ENCODE results near the gene ZC3H7B.
"Not testable (repeated sequence)": the region's sequence is repeated elsewhere in the genome, so short reads cannot be mapped to it uniquely, and the experiment has no call there.

The ZC3H7B gene

GRCh38 chr22:41382610-41383009 lies 81.3 kb downstream of the ZC3H7B start:
- DNase-seq (ENCODE audit: low spot score) = no peak

- DNase-seq (ENCODE audit: low spot score) = no peak
Observed at GRCh38 chr22:41383085-41383484, 81.8 kb downstream of the ZC3H7B start.

- DNase-seq (ENCODE audit: low spot score) = no peak
Observed at GRCh38 chr22:41384128-41384527, 82.8 kb downstream of the ZC3H7B start.

- DNase-seq (ENCODE audit: low spot score) = no peak
Observed at GRCh38 chr22:41387341-41387740, 86.0 kb downstream of the ZC3H7B start.

GRCh38 chr22:41394012-41394356 lies 92.7 kb downstream of the ZC3H7B start:
- DNase-seq (ENCODE audit: low spot score) = no peak

DNA sequence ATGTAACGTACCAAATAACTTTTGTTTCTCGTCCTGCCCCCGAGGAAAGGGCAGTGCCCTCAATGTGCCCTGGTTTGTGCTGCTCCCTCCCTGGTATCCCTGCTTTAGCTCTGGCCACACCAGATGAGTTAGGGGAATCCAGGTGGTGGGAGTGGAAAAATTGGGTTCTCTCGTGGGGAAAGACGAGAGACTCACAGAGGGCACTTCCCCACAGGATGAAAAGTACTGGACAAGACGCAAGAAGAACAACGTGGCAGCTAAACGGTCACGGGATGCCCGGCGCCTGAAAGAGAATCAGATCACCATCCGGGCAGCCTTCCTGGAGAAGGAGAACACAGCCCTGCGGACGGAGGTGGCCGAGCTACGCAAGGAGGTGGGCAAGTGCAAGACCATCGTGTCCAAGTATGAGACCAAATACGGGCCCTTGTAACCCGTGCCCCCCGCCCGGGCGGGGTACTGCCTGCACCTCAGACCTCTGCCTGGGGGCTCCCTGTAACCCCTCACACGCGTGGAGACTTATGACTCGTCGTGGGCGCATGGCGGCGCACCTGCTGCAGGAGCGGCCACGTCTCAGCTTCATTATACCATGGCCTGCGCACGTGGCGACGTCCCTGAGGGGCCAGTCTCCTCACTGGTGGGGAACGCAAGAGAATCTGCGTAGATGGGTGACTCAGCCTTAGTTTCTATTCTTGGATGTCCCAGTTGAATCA lies 94.4 kb downstream of the ZC3H7B start:
- no peak for DNase-seq (ENCODE audit: low spot score)

- DNase-seq (ENCODE audit: low spot score) = no peak
Observed at GRCh38 chr22:41397143-41397811, 96.0 kb downstream of the ZC3H7B start.

DNA sequence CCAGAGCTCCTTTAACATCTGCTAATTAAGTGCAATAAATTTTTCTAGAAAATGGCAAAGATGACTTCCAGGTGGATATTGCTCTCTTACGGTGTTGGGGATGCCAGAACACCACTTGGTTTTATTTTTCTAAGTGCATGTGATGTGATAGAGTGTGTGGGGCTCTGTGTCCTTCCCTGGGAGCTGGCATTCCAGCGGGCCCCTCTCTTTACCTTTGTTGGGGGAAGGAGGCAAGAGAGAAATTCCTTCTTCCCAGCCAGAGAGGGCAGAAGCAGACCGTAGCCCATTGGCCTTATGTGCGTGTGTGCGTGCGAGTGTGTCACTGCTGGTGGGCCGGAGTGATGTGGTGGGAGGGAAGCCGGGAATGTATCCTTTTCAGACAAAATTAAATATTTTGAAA lies 97.6 kb downstream of the ZC3H7B start:
- no peak for DNase-seq (ENCODE audit: low spot score)

- no peak for DNase-seq (ENCODE audit: low spot score)
Observed at GRCh38 chr22:41401781-41402648, 100.7 kb downstream of the ZC3H7B start.

DNA sequence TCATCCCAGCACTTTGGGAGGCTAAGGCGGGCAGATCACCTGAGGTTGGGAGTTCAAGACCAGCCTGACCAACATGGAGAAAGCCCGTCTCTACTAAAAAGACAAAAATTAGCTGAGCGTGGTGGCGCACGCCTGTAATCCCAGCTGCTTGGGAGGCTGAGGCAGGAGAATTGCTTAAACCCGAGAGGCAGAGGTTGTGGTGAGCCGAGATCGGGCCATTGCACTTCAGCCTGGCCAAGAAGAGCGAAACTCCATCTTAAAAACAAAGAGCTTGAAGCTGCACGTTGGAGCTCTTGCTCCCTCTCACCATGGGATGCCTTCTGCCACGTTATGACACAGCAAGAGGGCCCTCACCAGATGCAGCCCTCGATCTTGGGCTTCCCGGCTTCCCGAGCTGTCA lies 101.5 kb downstream of the ZC3H7B start:
- not testable (repeated sequence) for DNase-seq (ENCODE audit: low spot score)

DNA sequence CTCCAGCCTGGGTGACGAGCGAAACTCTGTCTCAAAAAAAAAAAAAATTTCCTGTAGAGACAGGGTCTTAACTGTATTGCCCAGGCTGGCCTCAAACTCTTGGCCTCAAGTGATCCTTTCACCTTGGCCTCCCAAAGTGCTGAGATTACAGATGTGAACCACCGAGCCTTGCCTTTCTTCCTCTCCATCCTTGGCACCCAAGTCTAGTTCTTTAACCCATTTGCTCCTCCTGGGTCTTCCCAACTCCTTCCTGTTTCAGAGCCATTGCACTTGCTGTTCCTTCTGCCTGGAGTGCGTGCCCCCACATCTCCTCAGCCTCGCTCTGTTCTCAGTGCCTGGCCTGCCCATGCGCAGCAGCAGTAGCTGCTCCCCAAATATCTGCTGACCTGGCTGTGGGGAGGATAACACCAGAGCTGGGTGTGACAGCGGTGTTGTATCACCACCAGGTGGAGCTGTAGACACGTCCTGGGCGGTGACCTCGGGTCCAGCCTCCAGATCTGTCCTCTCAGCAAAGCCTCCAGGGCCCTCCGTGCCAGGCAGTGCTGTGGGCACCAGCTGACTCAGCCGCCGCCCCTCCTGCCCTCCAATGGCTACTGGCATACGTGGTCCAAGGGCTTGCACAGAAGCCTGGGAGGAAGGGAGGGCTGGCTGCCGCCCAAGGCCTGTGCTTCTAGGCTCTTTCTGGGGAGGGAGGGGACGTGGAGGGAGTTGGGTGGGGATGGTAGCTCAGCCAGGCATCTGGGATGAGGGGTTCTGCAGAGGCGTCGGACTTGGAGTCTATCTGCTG lies 102.4 kb downstream of the ZC3H7B start:
- peak; percentile 87 for DNase-seq (ENCODE audit: low spot score)

GRCh38 chr22:41405588-41405987 lies 104.3 kb downstream of the ZC3H7B start:
- DNase-seq (ENCODE audit: low spot score) = no peak

DNA sequence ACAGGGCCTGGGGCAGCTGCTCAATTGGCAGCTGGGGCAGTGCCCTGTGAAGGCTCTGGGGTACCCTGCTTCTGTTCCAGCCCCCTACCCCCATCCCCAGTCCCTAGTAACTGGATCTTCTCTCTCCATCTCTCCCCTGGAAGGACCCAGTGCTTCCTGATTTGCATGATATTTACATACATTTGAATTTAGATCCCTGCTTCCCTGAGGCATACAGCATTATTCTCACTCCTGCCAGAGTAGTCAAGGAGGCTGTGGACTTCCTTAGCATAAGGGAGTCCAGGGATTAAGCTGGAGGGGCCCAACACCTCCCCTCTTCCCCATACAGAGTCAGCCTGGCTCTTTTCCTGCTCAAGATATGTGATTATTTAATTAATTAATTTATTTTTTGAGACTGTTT lies 105.1 kb downstream of the ZC3H7B start:
- no peak for DNase-seq (ENCODE audit: low spot score)

GRCh38 chr22:41407433-41407832 lies 106.1 kb downstream of the ZC3H7B start:
- no peak for DNase-seq (ENCODE audit: low spot score)

DNA sequence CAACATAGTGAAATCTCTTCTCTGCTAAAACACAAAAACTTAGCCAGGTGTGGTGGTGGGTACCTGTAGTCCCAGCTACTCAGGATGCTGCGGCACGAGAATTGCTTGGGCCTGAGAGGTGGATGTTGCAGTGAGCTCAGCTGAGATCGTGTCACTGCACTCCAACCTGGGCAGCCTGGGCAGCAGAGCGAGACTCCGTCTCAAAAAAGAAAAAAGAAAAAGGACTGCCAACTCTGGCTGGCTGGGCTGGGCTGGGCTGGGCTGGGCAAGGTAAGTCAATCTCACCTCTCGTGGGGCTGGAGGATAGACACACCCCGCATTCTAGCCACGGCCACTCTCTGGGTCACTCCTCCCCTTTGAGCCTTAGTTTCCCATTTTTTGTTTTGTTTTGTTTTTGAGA lies 107.3 kb downstream of the ZC3H7B start:
- no peak for DNase-seq (ENCODE audit: low spot score)

Data from CD4-positive, alpha-beta T cell treated with Interleukin-6 at 100 ng/mL for 8 hours (primary cell).